Measurements from ENCODE around the gene TMEM151B. TPM values are rescaled to one million over a fixed set of nuclear protein-coding genes. Genes with fewer than 3 reads are reported as not detected.

The TMEM151B gene
- total RNA-seq, 1 experiment from 2014 or later, result not detected

DNA sequence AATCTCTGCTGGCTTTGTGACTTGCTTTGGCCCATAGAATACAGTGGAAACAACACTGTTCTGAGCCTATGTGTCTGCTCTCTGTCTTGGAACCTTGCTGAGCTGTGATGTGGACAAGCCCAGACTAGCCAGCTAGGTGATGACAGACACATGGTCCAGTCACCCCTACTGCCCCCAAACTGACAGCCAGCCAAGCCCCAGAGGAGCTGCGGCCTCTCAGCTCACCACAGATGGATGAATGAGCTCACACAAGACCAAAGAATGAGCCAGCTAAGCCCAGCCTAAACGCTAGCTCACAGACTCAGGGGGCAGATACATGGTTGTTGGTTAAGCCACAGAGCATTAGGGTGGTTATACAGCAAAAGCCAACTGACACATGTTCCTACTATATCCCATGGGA lies 38.8 kb downstream of the TMEM151B start:
- Histone ChIP-seq H3K27me3 (ENCODE audit: insufficient read depth, low read length) (no peaks in the 10 kb centered on the region), H3K36me3 (ENCODE audit: control insufficient read depth in 1 of 2, insufficient read depth in 2 of 2, low read length in 2 of 2) (peaks cover 31 to 53% of the 10 kb centered on the region in 2 experiments; a peak in 3 of 4 replicates), H3K4me3 (replicated peaks in 1 of 2; ENCODE audit: low read depth in 1 of 2, low read length in 2 of 2) (no peak overlapping the region), H4K20me1 (ENCODE audit: insufficient read depth) (no peaks in the 10 kb centered on the region), H2AFZ (ENCODE audit: low read depth, low read length, poor library complexity, severe bottlenecking) (no peak overlapping the region), H3K9ac (ENCODE audit: low read length) (no peak overlapping the region), H3K4me2 (ENCODE audit: low read length) (no peak overlapping the region), H3K27ac (ENCODE audit: low read depth, low read length) (0 out of 2 replicates have a peak overlapping the region, but pooled peaks have one; percentile 7), H3K4me1 (ENCODE audit: control insufficient read depth in 1 of 2, insufficient read depth in 2 of 2, low read length in 2 of 2) (peaks cover 6 to 16% of the 10 kb centered on the region in 2 experiments), H3K79me2 (ENCODE audit: insufficient read depth, low read length) (peaks cover 19% of the 10 kb centered on the region), H3K9me3 (ENCODE audit: control insufficient read depth in 1 of 2, insufficient read depth in 1 of 2, low read depth in 1 of 2, low read length in 2 of 2) (no peaks in the 10 kb centered on the region), H3K9me2 (ENCODE audit: insufficient read depth) (no peaks in the 10 kb centered on the region)
- BruUV-seq (replicated peaks), result no TSS peak
- no peak for TF ChIP-seq SRF (IDR thresholded peaks at IDR 0.05; ENCODE audit: low read depth)
- TF ChIP-seq, protein P1, sequence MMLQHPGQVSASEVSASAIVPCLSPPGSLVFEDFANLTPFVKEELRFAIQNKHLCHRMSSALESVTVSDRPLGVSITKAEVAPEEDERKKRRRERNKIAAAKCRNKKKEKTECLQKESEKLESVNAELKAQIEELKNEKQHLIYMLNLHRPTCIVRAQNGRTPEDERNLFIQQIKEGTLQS (IDR thresholded peaks at IDR 0.05), result no peak
- TF ChIP-seq FOSL1 (IDR thresholded peaks at IDR 0.05; ENCODE audit: low read depth), result no peak
- TF ChIP-seq ZFX (IDR thresholded peaks at IDR 0.05), result no peak
- TF ChIP-seq SIN3A (IDR thresholded peaks at IDR 0.05; ENCODE audit: low read depth), result no peak
- TF ChIP-seq, protein P2, sequence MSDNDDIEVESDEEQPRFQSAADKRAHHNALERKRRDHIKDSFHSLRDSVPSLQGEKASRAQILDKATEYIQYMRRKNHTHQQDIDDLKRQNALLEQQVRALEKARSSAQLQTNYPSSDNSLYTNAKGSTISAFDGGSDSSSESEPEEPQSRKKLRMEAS (IDR thresholded peaks at IDR 0.05), result no peak
- TF ChIP-seq, protein P3, sequence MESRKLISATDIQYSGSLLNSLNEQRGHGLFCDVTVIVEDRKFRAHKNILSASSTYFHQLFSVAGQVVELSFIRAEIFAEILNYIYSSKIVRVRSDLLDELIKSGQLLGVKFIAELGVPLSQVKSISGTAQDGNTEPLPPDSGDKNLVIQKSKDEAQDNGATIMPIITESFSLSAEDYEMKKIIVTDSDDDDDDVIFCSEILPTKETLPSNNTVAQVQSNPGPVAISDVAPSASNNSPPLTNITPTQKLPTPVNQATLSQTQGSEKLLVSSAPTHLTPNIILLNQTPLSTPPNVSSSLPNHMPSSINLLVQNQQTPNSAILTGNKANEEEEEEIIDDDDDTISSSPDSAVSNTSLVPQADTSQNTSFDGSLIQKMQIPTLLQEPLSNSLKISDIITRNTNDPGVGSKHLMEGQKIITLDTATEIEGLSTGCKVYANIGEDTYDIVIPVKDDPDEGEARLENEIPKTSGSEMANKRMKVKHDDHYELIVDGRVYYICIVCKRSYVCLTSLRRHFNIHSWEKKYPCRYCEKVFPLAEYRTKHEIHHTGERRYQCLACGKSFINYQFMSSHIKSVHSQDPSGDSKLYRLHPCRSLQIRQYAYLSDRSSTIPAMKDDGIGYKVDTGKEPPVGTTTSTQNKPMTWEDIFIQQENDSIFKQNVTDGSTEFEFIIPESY (IDR thresholded peaks at IDR 0.05; ENCODE audit: extremely low read depth, insufficient replicate concordance, low read length), result no peak
- TF ChIP-seq POLR2A (IDR thresholded peaks at IDR 0.05; ENCODE audit: borderline replicate concordance, extremely low read depth, insufficient read depth, insufficient read length), result no peak
- no peak for TF ChIP-seq CBX3 (IDR thresholded peaks at IDR 0.05; ENCODE audit: low read depth)
- no peak for TF ChIP-seq SP1 (IDR thresholded peaks at IDR 0.05; ENCODE audit: low read depth)
- TF ChIP-seq YY1 (IDR thresholded peaks at IDR 0.05; ENCODE audit: extremely low read depth, insufficient replicate concordance, low read depth, low read length), result no peak
- TF ChIP-seq, protein P4, sequence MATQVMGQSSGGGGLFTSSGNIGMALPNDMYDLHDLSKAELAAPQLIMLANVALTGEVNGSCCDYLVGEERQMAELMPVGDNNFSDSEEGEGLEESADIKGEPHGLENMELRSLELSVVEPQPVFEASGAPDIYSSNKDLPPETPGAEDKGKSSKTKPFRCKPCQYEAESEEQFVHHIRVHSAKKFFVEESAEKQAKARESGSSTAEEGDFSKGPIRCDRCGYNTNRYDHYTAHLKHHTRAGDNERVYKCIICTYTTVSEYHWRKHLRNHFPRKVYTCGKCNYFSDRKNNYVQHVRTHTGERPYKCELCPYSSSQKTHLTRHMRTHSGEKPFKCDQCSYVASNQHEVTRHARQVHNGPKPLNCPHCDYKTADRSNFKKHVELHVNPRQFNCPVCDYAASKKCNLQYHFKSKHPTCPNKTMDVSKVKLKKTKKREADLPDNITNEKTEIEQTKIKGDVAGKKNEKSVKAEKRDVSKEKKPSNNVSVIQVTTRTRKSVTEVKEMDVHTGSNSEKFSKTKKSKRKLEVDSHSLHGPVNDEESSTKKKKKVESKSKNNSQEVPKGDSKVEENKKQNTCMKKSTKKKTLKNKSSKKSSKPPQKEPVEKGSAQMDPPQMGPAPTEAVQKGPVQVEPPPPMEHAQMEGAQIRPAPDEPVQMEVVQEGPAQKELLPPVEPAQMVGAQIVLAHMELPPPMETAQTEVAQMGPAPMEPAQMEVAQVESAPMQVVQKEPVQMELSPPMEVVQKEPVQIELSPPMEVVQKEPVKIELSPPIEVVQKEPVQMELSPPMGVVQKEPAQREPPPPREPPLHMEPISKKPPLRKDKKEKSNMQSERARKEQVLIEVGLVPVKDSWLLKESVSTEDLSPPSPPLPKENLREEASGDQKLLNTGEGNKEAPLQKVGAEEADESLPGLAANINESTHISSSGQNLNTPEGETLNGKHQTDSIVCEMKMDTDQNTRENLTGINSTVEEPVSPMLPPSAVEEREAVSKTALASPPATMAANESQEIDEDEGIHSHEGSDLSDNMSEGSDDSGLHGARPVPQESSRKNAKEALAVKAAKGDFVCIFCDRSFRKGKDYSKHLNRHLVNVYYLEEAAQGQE (IDR thresholded peaks at IDR 0.05; ENCODE audit: low read depth), result no peak
- TF ChIP-seq, protein P5, sequence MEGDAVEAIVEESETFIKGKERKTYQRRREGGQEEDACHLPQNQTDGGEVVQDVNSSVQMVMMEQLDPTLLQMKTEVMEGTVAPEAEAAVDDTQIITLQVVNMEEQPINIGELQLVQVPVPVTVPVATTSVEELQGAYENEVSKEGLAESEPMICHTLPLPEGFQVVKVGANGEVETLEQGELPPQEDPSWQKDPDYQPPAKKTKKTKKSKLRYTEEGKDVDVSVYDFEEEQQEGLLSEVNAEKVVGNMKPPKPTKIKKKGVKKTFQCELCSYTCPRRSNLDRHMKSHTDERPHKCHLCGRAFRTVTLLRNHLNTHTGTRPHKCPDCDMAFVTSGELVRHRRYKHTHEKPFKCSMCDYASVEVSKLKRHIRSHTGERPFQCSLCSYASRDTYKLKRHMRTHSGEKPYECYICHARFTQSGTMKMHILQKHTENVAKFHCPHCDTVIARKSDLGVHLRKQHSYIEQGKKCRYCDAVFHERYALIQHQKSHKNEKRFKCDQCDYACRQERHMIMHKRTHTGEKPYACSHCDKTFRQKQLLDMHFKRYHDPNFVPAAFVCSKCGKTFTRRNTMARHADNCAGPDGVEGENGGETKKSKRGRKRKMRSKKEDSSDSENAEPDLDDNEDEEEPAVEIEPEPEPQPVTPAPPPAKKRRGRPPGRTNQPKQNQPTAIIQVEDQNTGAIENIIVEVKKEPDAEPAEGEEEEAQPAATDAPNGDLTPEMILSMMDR (IDR thresholded peaks at IDR 0.05 in 2 of 3, conservative IDR thresholded peaks at IDR 0.05 in 1 of 3; ENCODE audit: borderline replicate concordance in 1 of 3, insufficient read depth in 1 of 3, low read depth in 2 of 3, low read length in 2 of 3), result no peak
- TF ChIP-seq RAD21 (IDR thresholded peaks at IDR 0.05; ENCODE audit: low read depth), result no peak
- no peak for TF ChIP-seq ZNF274 (IDR thresholded peaks at IDR 0.05; ENCODE audit: low read depth, low read length)
- no peak for TF ChIP-seq TCF7L2 (IDR thresholded peaks at IDR 0.05; ENCODE audit: borderline replicate concordance, extremely low read depth, insufficient read depth, insufficient read length)
- TF ChIP-seq CEBPB (IDR thresholded peaks at IDR 0.05; ENCODE audit: low read depth), result no peak
- no peak for TF ChIP-seq JUND (IDR thresholded peaks at IDR 0.05)
- ChIA-PET CTCF (no interaction called here), POLR2A (interaction anchor here (1.0 kb wide), 1 partner anchor 17 kb away, joined by 3 read pairs; no protein-coding TSS in a partner anchor), RAD21 (ENCODE audit: low non-redundant PET in 1 of 2, low total read pairs in 2 of 2, uncharacterized antibody in 2 of 2, unreplicated experiment in 2 of 2) (no interaction called here)
- ATAC-seq, result no peak
- DNase-seq (ENCODE audit: low read depth, low spot score), result no peak
- intact Hi-C loops (cut with micrococcal nuclease), result no loop called here

All from HCT116 (cell line).